Smooth muscle cell (in vitro differentiated cells): ENCODE measurements around the gene ADAM23. TPM values are rescaled to one million over a fixed set of nuclear protein-coding genes. Genes with fewer than 3 reads are reported as not detected.

Source experiments
- DNase-seq: peaks from one replicate; lab custom pipeline; 2025; ENCODE audit not compliant: unreplicated experiment; lab: John Stamatoyannopoulos, UW
- H2AFZ ChIP-seq: fragments of 200-600 bp; sonication (generic); 2 replicates; pipeline ENCODE4 v1.6.0; 2016; ENCODE audit warnings: antibody characterized with exemption, low read depth, mild to moderate bottlenecking
- H3F3A ChIP-seq: fragments of 200-600 bp; sonication (generic); 2 replicates; pipeline ENCODE4 v1.6.0; 2017; ENCODE audit warnings: antibody characterized with exemption, low read depth
- H3K27ac ChIP-seq: fragments of 200-600 bp; sonication (generic); 2 replicates; pipeline ENCODE4 v1.5.1; 2016; ENCODE audit warnings: low read depth, mild to moderate bottlenecking
- H3K27me3 ChIP-seq: fragments of 200-600 bp; sonication (generic); 2 replicates; pipeline ENCODE4 v1.6.1; 2016; ENCODE audit warnings: low read depth, mild to moderate bottlenecking
- H3K36me3 ChIP-seq: fragments of 200-600 bp; sonication (generic); 2 replicates; pipeline ENCODE4 v1.5.1; 2016; ENCODE audit warnings: low read depth
- H3K4me1 ChIP-seq: fragments of 200-600 bp; sonication (generic); 2 replicates; pipeline ENCODE4 v1.5.1; 2016; ENCODE audit warnings: low read depth
- H3K4me2 ChIP-seq: fragments of 200-600 bp; sonication (generic); 2 replicates; pipeline ENCODE4 v1.6.0; 2016; ENCODE audit warnings: mild to moderate bottlenecking
- H3K4me3 ChIP-seq: fragments of 200-600 bp; sonication (generic); 2 replicates; pipeline ENCODE4 v1.5.1; 2016; ENCODE audit warnings: mild to moderate bottlenecking
- H3K79me2 ChIP-seq: fragments of 200-600 bp; sonication (generic); 2 replicates; pipeline ENCODE4 v1.6.0; 2016; ENCODE audit warnings: low read depth, mild to moderate bottlenecking
- H3K9ac ChIP-seq: fragments of 200-600 bp; sonication (generic); 2 replicates; pipeline ENCODE4 v1.6.0; 2016; ENCODE audit warnings: low read depth
- H3K9me3 ChIP-seq: fragments of 200-600 bp; sonication (generic); replicated peaks from 2 replicates; pipeline ENCODE4 v1.5.1; 2016; ENCODE audit warnings: low read depth
- H4K20me1 ChIP-seq: fragments of 200-600 bp; sonication (generic); 2 replicates; pipeline ENCODE4 v1.6.0; 2016; ENCODE audit warnings: low read depth
- CTCF ChIP-seq: fragments of 200-600 bp; sonication (generic); IDR thresholded peaks from 2 replicates; pipeline ENCODE4 v1.5.1; 2017; ENCODE audit warnings: borderline replicate concordance, mild to moderate bottlenecking, antibody characterized with exemption; ENCODE audit not compliant: insufficient read depth, poor library complexity, severe bottlenecking
- WGBS: methylation state at CpG from one replicate; pipeline ENCODE4 v1.1.7; 2016; ENCODE audit warnings: low lambda C conversion rate; 5-methylcytosine and 5-hydroxymethylcytosine counted together
- polyA plus RNA-seq: library from polyadenylated mRNA; unstranded; fragments of >200 nt; fragmentation: Nextera tagmentation; extraction: Ambion mirVana; gene quantifications from 2 replicates; pipeline ENCODE4 v1.2.1, GENCODE V29; 2016
- total RNA-seq: library from RNA; depleted of rRNA; stranded (reverse); fragments of >200 nt; gene quantifications from 2 replicates; pipeline ENCODE4 v1.2.3, GENCODE V29; 2014

Gene ADAM23
- total and polyA plus RNA-seq, 2 experiments from 2014 or later = 7.0 to 18.2 TPM

- Histone ChIP-seq H3K4me1 (peaks cover 17% of the 10 kb centered on the region), H2AFZ (no peak overlapping the region), H3K36me3 (no peaks in the 10 kb centered on the region), H3K9ac (no peak overlapping the region), H4K20me1 (no peaks in the 10 kb centered on the region), H3K27ac (no peak overlapping the region), H3K4me3 (no peak overlapping the region), H3K79me2 (no peaks in the 10 kb centered on the region), H3K4me2 (no peak overlapping the region), H3K27me3 (no peaks in the 10 kb centered on the region), H3K9me3 (no peaks in the 10 kb centered on the region), H3F3A (no peaks in the 10 kb centered on the region)
- no peak for TF ChIP-seq CTCF
- WGBS = 84% methylated on average over 3 of the region's 3 CpGs
- DNase-seq = no peak
These were observed 175.7 kb downstream of the ADAM23 start for GRCh38 chr2:206619011-206619410.

DNA sequence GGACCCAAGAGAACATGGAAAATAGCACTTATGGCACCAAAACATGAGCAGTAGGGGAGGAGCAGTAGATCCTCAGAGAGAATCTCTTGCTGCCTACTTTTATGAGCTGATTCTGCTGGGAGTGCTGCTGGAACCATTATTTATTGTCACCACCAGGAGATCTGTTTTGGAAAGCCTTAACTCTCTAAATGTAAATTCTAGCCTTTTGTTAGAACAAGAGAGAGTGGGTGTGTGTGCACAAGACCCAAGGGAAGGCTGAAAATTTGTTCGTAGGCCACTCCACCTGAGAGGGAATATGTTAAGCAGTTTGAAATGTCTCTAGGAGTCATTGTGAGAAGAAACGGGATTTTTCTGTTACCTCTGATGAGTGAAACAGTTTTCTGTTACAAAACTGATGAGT is 182.8 kb downstream of the ADAM23 start:
- H3F3A ChIP-seq = no peaks in the 10 kb centered on the region
- H3K4me1 ChIP-seq = no peaks in the 10 kb centered on the region
- no peak overlapping the region for H2AFZ ChIP-seq
- TF ChIP-seq CTCF = no peak
- H3K9me3 ChIP-seq = no peaks in the 10 kb centered on the region
- no peak overlapping the region for H3K9ac ChIP-seq
- no peak overlapping the region for H3K4me2 ChIP-seq
- H3K27ac ChIP-seq = no peak overlapping the region
- no peaks in the 10 kb centered on the region for H3K79me2 ChIP-seq
- no peak for DNase-seq
- no peak overlapping the region for H3K4me3 ChIP-seq
- WGBS = 83% methylated on average over 2 of the region's 2 CpGs
- H3K27me3 ChIP-seq = peaks cover 3% of the 10 kb centered on the region
- no peaks in the 10 kb centered on the region for H3K36me3 ChIP-seq
- no peaks in the 10 kb centered on the region for H4K20me1 ChIP-seq

GRCh38 chr2:206627632-206628031 is 184.3 kb downstream of the ADAM23 start:
- Histone ChIP-seq H3K36me3 (no peaks in the 10 kb centered on the region), H3K27ac (no peak overlapping the region), H3K9ac (no peak overlapping the region), H3K79me2 (no peaks in the 10 kb centered on the region), H3K9me3 (no peaks in the 10 kb centered on the region), H3K4me2 (no peak overlapping the region), H3K4me3 (no peak overlapping the region), H4K20me1 (no peaks in the 10 kb centered on the region), H2AFZ (no peak overlapping the region), H3F3A (no peaks in the 10 kb centered on the region), H3K27me3 (peaks cover 3% of the 10 kb centered on the region), H3K4me1 (no peaks in the 10 kb centered on the region)
- no peak for TF ChIP-seq CTCF
- DNase-seq = no peak

- H3K4me3 ChIP-seq = no peak overlapping the region
- no peak for DNase-seq
- 60% methylated on average over 3 of the region's 3 CpGs for WGBS
- H3K27me3 ChIP-seq = peaks cover 3% of the 10 kb centered on the region
- no peaks in the 10 kb centered on the region for H3K4me1 ChIP-seq
- no peak overlapping the region for H3K4me2 ChIP-seq
- H3F3A ChIP-seq = no peaks in the 10 kb centered on the region
- no peak for TF ChIP-seq CTCF
- no peaks in the 10 kb centered on the region for H4K20me1 ChIP-seq
- no peaks in the 10 kb centered on the region for H3K79me2 ChIP-seq
- H3K27ac ChIP-seq = no peak overlapping the region
- no peak overlapping the region for H3K9ac ChIP-seq
- H3K9me3 ChIP-seq = no peaks in the 10 kb centered on the region
- no peaks in the 10 kb centered on the region for H3K36me3 ChIP-seq
- H2AFZ ChIP-seq = no peak overlapping the region
These were observed 188.0 kb downstream of the ADAM23 start for GRCh38 chr2:206631340-206631739.
